Measurements from ENCODE around the gene SEPTIN6.

Gene SEPTIN6

GRCh38 chrX:119676949-119677653, 15.9 kb downstream of the SEPTIN6 start:
- Histone ChIP-seq H3K4me1 (ENCODE audit: insufficient read depth, low read length, severe bottlenecking) (peaks cover 67% of the 10 kb centered on the region), H3K4me3 (ENCODE audit: low read depth, low read length, poor library complexity, severe bottlenecking) (peak overlapping the region; percentile 32), H3K27ac (ENCODE audit: low read depth, low read length, poor library complexity, severe bottlenecking) (peak overlapping the region; percentile 92), H3K9ac (ENCODE audit: low read length) (peak overlapping the region; percentile 47), H3F3A (ENCODE audit: insufficient read depth, low read length) (no peaks in the 10 kb centered on the region; the same call in 1 of the 2 replicates), H2AFZ (ENCODE audit: low read length) (no peak overlapping the region), H3K36me3 (ENCODE audit: insufficient read depth, low read length) (peaks cover 30% of the 10 kb centered on the region), H3K9me2 (ENCODE audit: low read depth, low read length) (no peaks in the 10 kb centered on the region), H3K27me3 (ENCODE audit: insufficient read depth, low read length) (no peaks in the 10 kb centered on the region), H3K79me2 (ENCODE audit: insufficient read depth, low read length) (peaks cover 35% of the 10 kb centered on the region), H3K9me3 (ENCODE audit: low read length) (no peaks in the 10 kb centered on the region), H4K20me1 (ENCODE audit: insufficient read depth, low read length) (no peaks in the 10 kb centered on the region), H3K4me2 (ENCODE audit: low read length) (peak overlapping the region; percentile 56; the same call in 1 of the 2 replicates)
- TF ChIP-seq, protein P1, sequence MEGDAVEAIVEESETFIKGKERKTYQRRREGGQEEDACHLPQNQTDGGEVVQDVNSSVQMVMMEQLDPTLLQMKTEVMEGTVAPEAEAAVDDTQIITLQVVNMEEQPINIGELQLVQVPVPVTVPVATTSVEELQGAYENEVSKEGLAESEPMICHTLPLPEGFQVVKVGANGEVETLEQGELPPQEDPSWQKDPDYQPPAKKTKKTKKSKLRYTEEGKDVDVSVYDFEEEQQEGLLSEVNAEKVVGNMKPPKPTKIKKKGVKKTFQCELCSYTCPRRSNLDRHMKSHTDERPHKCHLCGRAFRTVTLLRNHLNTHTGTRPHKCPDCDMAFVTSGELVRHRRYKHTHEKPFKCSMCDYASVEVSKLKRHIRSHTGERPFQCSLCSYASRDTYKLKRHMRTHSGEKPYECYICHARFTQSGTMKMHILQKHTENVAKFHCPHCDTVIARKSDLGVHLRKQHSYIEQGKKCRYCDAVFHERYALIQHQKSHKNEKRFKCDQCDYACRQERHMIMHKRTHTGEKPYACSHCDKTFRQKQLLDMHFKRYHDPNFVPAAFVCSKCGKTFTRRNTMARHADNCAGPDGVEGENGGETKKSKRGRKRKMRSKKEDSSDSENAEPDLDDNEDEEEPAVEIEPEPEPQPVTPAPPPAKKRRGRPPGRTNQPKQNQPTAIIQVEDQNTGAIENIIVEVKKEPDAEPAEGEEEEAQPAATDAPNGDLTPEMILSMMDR (IDR thresholded peaks at IDR 0.05; ENCODE audit: low read length): no peak
- TF ChIP-seq EZH2 (IDR thresholded peaks at IDR 0.05; ENCODE audit: borderline replicate concordance, low read length): no peak

GRCh38 chrX:119673336-119673735, 19.6 kb downstream of the SEPTIN6 start:
- H3K79me2 ChIP-seq (ENCODE audit: insufficient read depth, low read length): peaks cover 8% of the 10 kb centered on the region
- H3K27ac ChIP-seq (ENCODE audit: low read depth, low read length, poor library complexity, severe bottlenecking): no peak overlapping the region
- no peak overlapping the region for H3K4me2 ChIP-seq (ENCODE audit: low read length)
- no peak overlapping the region for H2AFZ ChIP-seq (ENCODE audit: low read length)
- no peaks in the 10 kb centered on the region for H3K9me2 ChIP-seq (ENCODE audit: low read depth, low read length)
- no peaks in the 10 kb centered on the region for H3K27me3 ChIP-seq (ENCODE audit: insufficient read depth, low read length)
- peaks cover 31% of the 10 kb centered on the region for H3K4me1 ChIP-seq (ENCODE audit: insufficient read depth, low read length, severe bottlenecking)
- H3F3A ChIP-seq (ENCODE audit: insufficient read depth, low read length): no peaks in the 10 kb centered on the region
- no peaks in the 10 kb centered on the region for H3K9me3 ChIP-seq (ENCODE audit: low read length)
- no peak overlapping the region for H3K9ac ChIP-seq (ENCODE audit: low read length)
- TF ChIP-seq, protein P1 (IDR thresholded peaks at IDR 0.05; ENCODE audit: low read length): no peak
- no peak for TF ChIP-seq EZH2 (IDR thresholded peaks at IDR 0.05; ENCODE audit: borderline replicate concordance, low read length)
- peaks cover 53% of the 10 kb centered on the region for H3K36me3 ChIP-seq (ENCODE audit: insufficient read depth, low read length)
- H4K20me1 ChIP-seq (ENCODE audit: insufficient read depth, low read length): no peaks in the 10 kb centered on the region
- no peak overlapping the region for H3K4me3 ChIP-seq (ENCODE audit: low read depth, low read length, poor library complexity, severe bottlenecking)

GRCh38 chrX:119672426-119672825, 20.5 kb downstream of the SEPTIN6 start:
- Histone ChIP-seq H3K79me2 (ENCODE audit: insufficient read depth, low read length) (peaks cover 8% of the 10 kb centered on the region), H3K4me3 (ENCODE audit: low read depth, low read length, poor library complexity, severe bottlenecking) (no peak overlapping the region), H3F3A (ENCODE audit: insufficient read depth, low read length) (no peaks in the 10 kb centered on the region), H3K9me3 (ENCODE audit: low read length) (no peaks in the 10 kb centered on the region), H3K9ac (ENCODE audit: low read length) (no peak overlapping the region), H2AFZ (ENCODE audit: low read length) (no peak overlapping the region), H3K27ac (ENCODE audit: low read depth, low read length, poor library complexity, severe bottlenecking) (no peak overlapping the region), H3K4me1 (ENCODE audit: insufficient read depth, low read length, severe bottlenecking) (peaks cover 26% of the 10 kb centered on the region), H4K20me1 (ENCODE audit: insufficient read depth, low read length) (no peaks in the 10 kb centered on the region), H3K27me3 (ENCODE audit: insufficient read depth, low read length) (no peaks in the 10 kb centered on the region), H3K9me2 (ENCODE audit: low read depth, low read length) (no peaks in the 10 kb centered on the region), H3K4me2 (ENCODE audit: low read length) (no peak overlapping the region), H3K36me3 (ENCODE audit: insufficient read depth, low read length) (peaks cover 56% of the 10 kb centered on the region)
- TF ChIP-seq, protein P1 (IDR thresholded peaks at IDR 0.05; ENCODE audit: low read length): no peak
- TF ChIP-seq EZH2 (IDR thresholded peaks at IDR 0.05; ENCODE audit: borderline replicate concordance, low read length): no peak
